Measurements from ENCODE around the gene RAC2.

Gene RAC2

GRCh38 chr22:37276776-37277175 is 32.7 kb upstream of the RAC2 start:
- in situ Hi-C loops (cut with HindIII; ENCODE audit: low sequenced_read_pairs) = no loop called here

GRCh38 chr22:37275622-37276021 is 31.6 kb upstream of the RAC2 start:
- in situ Hi-C loops (cut with HindIII; ENCODE audit: low sequenced_read_pairs) = no loop called here

GRCh38 chr22:37275134-37275533 is 31.1 kb upstream of the RAC2 start:
- in situ Hi-C loops (cut with HindIII; ENCODE audit: low sequenced_read_pairs) = no loop called here

- in situ Hi-C loops (cut with HindIII; ENCODE audit: low sequenced_read_pairs) = no loop called here
These were observed 30.4 kb upstream of the RAC2 start for GRCh38 chr22:37274380-37274862.

- in situ Hi-C loops (cut with HindIII; ENCODE audit: low sequenced_read_pairs) = no loop called here
These were observed 29.8 kb upstream of the RAC2 start for GRCh38 chr22:37273846-37274225.

- in situ Hi-C loops (cut with HindIII; ENCODE audit: low sequenced_read_pairs) = no loop called here
These were observed 29.2 kb upstream of the RAC2 start for GRCh38 chr22:37273126-37273845.

- in situ Hi-C loops (cut with HindIII; ENCODE audit: low sequenced_read_pairs) = no loop called here
These were observed 27.0 kb upstream of the RAC2 start for GRCh38 chr22:37270928-37271650.

- in situ Hi-C loops (cut with HindIII; ENCODE audit: low sequenced_read_pairs) = loop anchor here (10.0 kb wide), 1 partner anchor 115 kb away; no protein-coding TSS in a partner anchor
These were observed 26.0 kb upstream of the RAC2 start for GRCh38 chr22:37269936-37270678.

- in situ Hi-C loops (cut with HindIII; ENCODE audit: low sequenced_read_pairs) = loop anchor here (10.0 kb wide), 1 partner anchor 117 kb away; no protein-coding TSS in a partner anchor
These were observed 23.8 kb upstream of the RAC2 start for GRCh38 chr22:37267661-37268413.

- in situ Hi-C loops (cut with HindIII; ENCODE audit: low sequenced_read_pairs) = loop anchor here (10.0 kb wide), 1 partner anchor 118 kb away; no protein-coding TSS in a partner anchor
These were observed 23.1 kb upstream of the RAC2 start for GRCh38 chr22:37267135-37267587.

GRCh38 chr22:37266581-37267134 is 22.6 kb upstream of the RAC2 start:
- in situ Hi-C loops (cut with HindIII; ENCODE audit: low sequenced_read_pairs) = loop anchor here (10.0 kb wide), 1 partner anchor 118 kb away; no protein-coding TSS in a partner anchor

GRCh38 chr22:37263966-37264887 is 20.2 kb upstream of the RAC2 start:
- in situ Hi-C loops (cut with HindIII; ENCODE audit: low sequenced_read_pairs) = loop anchor here (5.0 to 10.0 kb wide), 4 partner anchors 52 to 121 kb away; partner anchors contain the start of genes C1QTNF6 and SSTR3

- in situ Hi-C loops (cut with HindIII; ENCODE audit: low sequenced_read_pairs) = loop anchor here (5.0 to 10.0 kb wide), 4 partner anchors 50 to 122 kb away; partner anchors contain the start of genes C1QTNF6 and SSTR3
These were observed 18.3 kb upstream of the RAC2 start for GRCh38 chr22:37262346-37262745.

- in situ Hi-C loops (cut with HindIII; ENCODE audit: low sequenced_read_pairs) = loop anchor here (5.0 to 10.0 kb wide), 4 partner anchors 49 to 124 kb away; partner anchors contain the start of genes C1QTNF6 and SSTR3
These were observed 16.9 kb upstream of the RAC2 start for GRCh38 chr22:37260901-37261336.

- in situ Hi-C loops (cut with HindIII; ENCODE audit: low sequenced_read_pairs) = loop anchor here (5.0 to 10.0 kb wide), 4 partner anchors 48 to 125 kb away; partner anchors contain the start of genes C1QTNF6 and SSTR3
These were observed 16.2 kb upstream of the RAC2 start for GRCh38 chr22:37260155-37260795.

- in situ Hi-C loops (cut with HindIII; ENCODE audit: low sequenced_read_pairs) = loop anchor here (5.0 to 10.0 kb wide), 4 partner anchors 47 to 125 kb away; partner anchors contain the start of genes C1QTNF6 and SSTR3
These were observed 15.5 kb upstream of the RAC2 start for GRCh38 chr22:37259540-37260029.

- in situ Hi-C loops (cut with HindIII; ENCODE audit: low sequenced_read_pairs) = no loop called here
These were observed 14.8 kb upstream of the RAC2 start for GRCh38 chr22:37258753-37259401.

All from endothelial cell of hepatic sinusoid (primary cell).